Hematopoietic multipotent progenitor cell treated with erythropoietin and hydrocortisone succinate and interleukin-3 and kit ligand, for 8 days (in vitro differentiated cells): ENCODE measurements around the gene NOX5.

ENCODE experiments used
- DNase-seq: peaks from one replicate; pipeline ENCODE4 v3.0.0-alpha.2; 2015

Gene NOX5

DNA sequence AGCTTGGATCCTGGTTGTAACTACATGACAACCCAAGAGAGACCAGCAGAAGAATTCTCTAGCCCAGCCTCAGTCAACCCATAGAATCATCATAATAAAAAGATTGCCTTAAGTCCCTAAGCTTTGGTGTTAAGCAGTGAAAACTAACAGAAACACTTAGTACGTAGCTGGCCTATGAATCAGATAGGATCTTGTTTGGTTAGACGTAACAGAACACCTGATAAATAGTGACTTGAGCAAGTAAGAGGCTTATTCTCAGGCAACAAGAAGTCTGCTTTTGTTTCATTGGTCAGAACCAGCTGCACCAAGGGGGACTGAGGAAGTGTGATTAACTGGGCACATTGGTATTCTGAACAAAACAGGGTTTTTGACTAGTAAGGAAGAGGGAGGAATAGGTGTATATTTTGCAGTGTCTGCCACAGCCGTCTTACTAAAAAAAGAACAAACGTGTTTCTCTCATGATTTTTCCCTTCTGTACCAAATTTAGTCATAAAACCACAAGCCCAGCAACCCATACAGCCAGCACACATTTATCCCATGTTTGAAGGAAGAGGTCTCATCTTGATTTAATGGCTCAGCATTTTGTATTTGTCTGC lies 92.6 kb downstream of the NOX5 start:
- no peak for DNase-seq
